Cortex of kidney (tissue), 1 donor: Measurements from ENCODE around the gene PRIM2.
"Not testable (repeated sequence)": the region's sequence is repeated elsewhere in the genome, so short reads cannot be mapped to it uniquely, and the experiment has no call there.

Experiments
- DNase-seq: peaks from one replicate; lab custom pipeline; 2025; lab: John Stamatoyannopoulos, UW

PRIM2 gene

GRCh38 chr6:57317060-57317943 is at the start of gene PRIM2:
TSS of gene PRIM2 (plus strand) at chr6:57317630. CDS start at chr6:57318446, 816 bp downstream.
- DNase-seq: no peak

- no peak for DNase-seq
These were observed 49.2 kb upstream of the PRIM2 start for GRCh38 chr6:57268294-57268640.

- DNase-seq: not testable (repeated sequence)
These were observed 43.2 kb upstream of the PRIM2 start for GRCh38 chr6:57274113-57274824.

- DNase-seq: no peak
These were observed 42.0 kb upstream of the PRIM2 start for GRCh38 chr6:57275384-57275783.

- no peak for DNase-seq
These were observed 40.5 kb upstream of the PRIM2 start for GRCh38 chr6:57276946-57277345.

GRCh38 chr6:57278570-57278969 is 38.9 kb upstream of the PRIM2 start:
- DNase-seq: no peak

- no peak for DNase-seq
These were observed 38.4 kb upstream of the PRIM2 start for GRCh38 chr6:57279013-57279412.

GRCh38 chr6:57283106-57283505 is 34.3 kb upstream of the PRIM2 start:
- no peak for DNase-seq

- no peak for DNase-seq
These were observed 33.4 kb upstream of the PRIM2 start for GRCh38 chr6:57283911-57284455.

GRCh38 chr6:57288136-57288535 is 29.3 kb upstream of the PRIM2 start:
- DNase-seq: not testable (repeated sequence)

GRCh38 chr6:57293472-57293871 is 24.0 kb upstream of the PRIM2 start:
- DNase-seq: not testable (repeated sequence)

GRCh38 chr6:57294862-57295445 is 22.5 kb upstream of the PRIM2 start:
- no peak for DNase-seq

GRCh38 chr6:57297505-57297904 is 19.9 kb upstream of the PRIM2 start:
- DNase-seq: no peak

- DNase-seq: no peak
These were observed 18.7 kb upstream of the PRIM2 start for GRCh38 chr6:57298741-57299140.

- DNase-seq: no peak
These were observed 15.7 kb upstream of the PRIM2 start for GRCh38 chr6:57301757-57302156.

GRCh38 chr6:57302477-57302876 is 15.0 kb upstream of the PRIM2 start:
- no peak for DNase-seq

- no peak for DNase-seq
These were observed 13.3 kb upstream of the PRIM2 start for GRCh38 chr6:57303931-57304681.

- DNase-seq: no peak
These were observed 12.3 kb upstream of the PRIM2 start for GRCh38 chr6:57305107-57305506.

GRCh38 chr6:57305761-57306160 is 11.7 kb upstream of the PRIM2 start:
- DNase-seq: no peak

GRCh38 chr6:57306273-57306672 is 11.2 kb upstream of the PRIM2 start:
- DNase-seq: no peak

GRCh38 chr6:57307850-57308249 is 9.6 kb upstream of the PRIM2 start:
- DNase-seq: no peak

GRCh38 chr6:57308755-57309154 is 8.7 kb upstream of the PRIM2 start:
- not testable (repeated sequence) for DNase-seq
